HepG2 (cell line): ENCODE measurements around the gene CPNE1. TPM values are rescaled to one million over a fixed set of nuclear protein-coding genes. Genes with fewer than 3 reads are reported as not detected.

Source experiments
- ATAC-seq: fragments of 200-7000 bp; cut with Tn5 transposase; 3 replicates; pipeline ENCODE4 v1.9.1; 2020; ENCODE audit warnings: mild to moderate bottlenecking, moderate library complexity
- BruUV-seq: library from RNA; stranded (reverse); fragments of 400-500 nt; replicated peaks from 2 replicates; lab custom pipeline; 2021; lab: Mats Ljungman, UMichigan
- CTCF ChIA-PET: fragments of 300-600 bp; formaldehyde crosslinking; extraction: SDS; loops from one replicate; lab custom pipeline; 2021; ENCODE audit warnings: low total read pairs, inconsistent platforms, low intra/inter-chr PET ratio; lab: Yijun Ruan, JAX
- POLR2A ChIA-PET: fragments of 350-600 bp; sonication (Branson Sonifier 250); formaldehyde crosslinking; loops from one replicate; lab custom pipeline; 2020; ENCODE audit warnings: antibody characterized with exemption, inconsistent platforms; lab: Yijun Ruan, JAX
- DNase-seq: peaks from one replicate; pipeline ENCODE4 v3.0.0-alpha.2; 2015; ENCODE audit warnings: low spot score
- FAIRE-seq: peaks from 3 replicates; lab custom pipeline; 2011; peaks lifted over from hg19 to GRCh38; lab: Jason Lieb, UNC
- H2AFZ ChIP-seq: one replicate; pipeline ENCODE4 v1.6.1; 2011; ENCODE audit warnings: low read length, inconsistent platforms
- H3K27ac ChIP-seq: fragments of 300-600 bp; 3 replicates; pipeline ENCODE4 v1.8.0; 2011; ENCODE audit warnings: mixed run types, mild to moderate bottlenecking, mixed read lengths, low read length, inconsistent platforms; ENCODE audit not compliant: insufficient read depth; ENCODE audit errors: extremely low read length
- H3K27me3 ChIP-seq, 2 experiments: fragments of 200-600 bp in 1 of 2; 2 replicates in 1 of 2; 3 replicates in 1 of 2; pipeline versions ENCODE4 v1.6.0 to v1.8.0; 2011; ENCODE audit warnings: low read length in 2 of 2, mild to moderate bottlenecking in 2 of 2, moderate library complexity in 2 of 2, inconsistent platforms in 1 of 2; ENCODE audit not compliant: insufficient read depth in 2 of 2, control insufficient read depth in 1 of 2
- H3K36me3 ChIP-seq, 2 experiments: fragments of 200-600 bp in 1 of 2; replicated peaks in 1 of 2; 2 replicates in 1 of 2; 3 replicates in 1 of 2; pipeline versions ENCODE4 v1.5.1 to v1.8.0; 2011; ENCODE audit warnings: low read length in 2 of 2, inconsistent platforms in 1 of 2; ENCODE audit not compliant: insufficient read depth in 2 of 2, control insufficient read depth in 1 of 2
- H3K4me1 ChIP-seq: 2 replicates; pipeline ENCODE4 v1.5.1; 2012; ENCODE audit warnings: low read length, inconsistent platforms; ENCODE audit not compliant: insufficient read depth
- H3K4me2 ChIP-seq: 2 replicates; pipeline ENCODE4 v1.6.0; 2011; ENCODE audit warnings: low read depth, low read length, inconsistent platforms
- H3K4me3 ChIP-seq, 3 experiments: fragments of 200-600 bp in 1 of 3; sonication (generic), shearing (Covaris generic) in 1 of 3; replicated peaks in 1 of 3; 2 replicates each; pipeline ENCODE4 v1.5.1; 2011 to 2016; ENCODE audit warnings: low read length in 3 of 3, inconsistent platforms in 2 of 3, low read depth in 2 of 3, mild to moderate bottlenecking in 2 of 3, control low read depth in 1 of 3, mixed read lengths in 1 of 3; ENCODE audit not compliant: insufficient read depth in 1 of 3
- H3K79me2 ChIP-seq: one replicate; pipeline ENCODE4 v1.6.1; 2011; ENCODE audit warnings: low read length, inconsistent platforms; ENCODE audit not compliant: insufficient read depth
- H3K9ac ChIP-seq: 2 replicates; pipeline ENCODE4 v1.6.0; 2011; ENCODE audit warnings: mild to moderate bottlenecking, low read depth, low read length, inconsistent platforms; ENCODE audit not compliant: insufficient read depth
- H3K9me3 ChIP-seq: 2 replicates; pipeline ENCODE4 v1.5.1; 2012; ENCODE audit warnings: mild to moderate bottlenecking, low read length
- H4K20me1 ChIP-seq: 2 replicates; pipeline ENCODE4 v1.6.0; 2011; ENCODE audit warnings: inconsistent platforms, mild to moderate bottlenecking, low read length, moderate library complexity; ENCODE audit not compliant: insufficient read depth
- MIER3 ChIP-seq: IDR thresholded peaks from 2 replicates; pipeline ENCODE4 v1.6.1; 2016; ENCODE audit warnings: missing compliant biosample characterization, borderline replicate concordance
- ZFP37 ChIP-seq: sonication (generic); formaldehyde crosslinking; IDR thresholded peaks from 2 replicates; pipeline ENCODE4 v1.4.0; 2020; ENCODE audit warnings: missing genetic modification reagents, borderline replicate concordance
- WGBS: methylation state at CpG from one replicate; pipeline ENCODE4 v1.1.6; 2017; ENCODE audit warnings: low lambda C conversion rate; 5-methylcytosine and 5-hydroxymethylcytosine counted together
- in situ Hi-C: cut with HindIII; loops from 2 replicates; pipeline ENCODE4 v1.10.0; 2017; ENCODE audit warnings: low pct_unique_long_range_greater_than_20kb; ENCODE audit not compliant: extremely low pct_ligation_motif_present
- intact Hi-C: fragments of 100-400 bp; cut with micrococcal nuclease; formaldehyde crosslinking; loops from one replicate; pipeline ENCODE4 v1.10.0; 2022; ENCODE audit not compliant: unreplicated experiment
- polyA plus RNA-seq, 8 experiments: library from polyadenylated mRNA; depleted of rRNA in 3 of 8; stranded (reverse) in 7 of 8; unstranded in 1 of 8; fragments of >200 nt; fragmentation: Illumina TruSeq in 4 of 8; extraction: Trizol in 4 of 8; gene quantifications; 2 replicates each; pipeline versions ENCODE4 v1.2.1 to v1.2.3, GENCODE V29; 2011 to 2016; ENCODE audit warnings: low read depth in 4 of 8, missing spikeins in 1 of 8, mixed read lengths in 1 of 8; ENCODE audit not compliant: insufficient read depth in 1 of 8
- total RNA-seq, 5 experiments: library from RNA; depleted of rRNA; stranded (reverse); fragments of >200 nt; fragmentation: Illumina TruSeq; extraction: Trizol; gene quantifications; 2 replicates each; pipeline ENCODE4 v1.2.3, GENCODE V29; 2016; ENCODE audit warnings: low read depth in 1 of 5
- TF ChIP-seq, protein P1 (sequence below): sonication (generic); formaldehyde crosslinking; IDR thresholded peaks from 2 replicates; pipeline ENCODE4 v1.5.1; 2020; ENCODE audit warnings: mild to moderate bottlenecking, missing genetic modification reagents, borderline replicate concordance
- TF ChIP-seq, protein P2 (sequence below): sonication (generic); formaldehyde crosslinking; IDR thresholded peaks from 2 replicates; pipeline ENCODE4 v1.5.0; 2020; ENCODE audit warnings: mild to moderate bottlenecking, missing genetic modification reagents, borderline replicate concordance

Gene CPNE1
- total and polyA plus RNA-seq, 2 of the 13 experiments (the other 11 are each of a cell fraction or from before 2014, with no cell fraction given): 408 to 431 TPM

DNA sequence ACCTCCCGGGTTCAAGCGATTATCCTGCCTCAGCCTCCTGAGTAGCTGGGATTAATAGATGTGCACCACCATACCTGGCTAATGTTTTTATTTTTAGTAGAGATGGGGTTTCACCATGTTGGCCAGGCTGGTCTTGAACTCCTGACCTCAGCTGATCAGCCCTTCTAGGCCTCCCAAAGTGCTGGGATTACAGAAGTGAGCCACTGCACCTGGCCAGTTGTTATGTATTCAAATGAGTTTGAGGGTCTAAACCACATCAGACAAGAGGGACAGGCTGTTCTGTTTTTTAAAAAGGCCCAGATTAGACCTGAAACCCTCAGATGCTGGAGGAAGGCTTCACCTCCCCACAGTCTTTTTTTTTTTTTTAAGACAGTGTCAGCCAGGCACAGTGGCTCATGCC is 53.2 kb downstream of the CPNE1 start:
- Histone ChIP-seq H3K9ac (no peak overlapping the region), H4K20me1 (no peaks in the 10 kb centered on the region), H3K36me3 (no peaks in the 10 kb centered on the region), H3K4me1 (peaks cover 27% of the 10 kb centered on the region), H3K27ac (no peak overlapping the region), H3K4me2 (no peak overlapping the region), H3K27me3 (peaks cover 0 to 7% of the 10 kb centered on the region in 2 experiments; a peak in 2 of 5 replicates), H3K9me3 (no peaks in the 10 kb centered on the region), H2AFZ (no peak overlapping the region), H3K4me3 (no peak overlapping the region), H3K79me2 (no peaks in the 10 kb centered on the region)
- ChIA-PET POLR2A (no interaction called here), CTCF (no interaction called here)
- no TSS peak for BruUV-seq
- FAIRE-seq: no peak
- intact Hi-C loops: no loop called here
- in situ Hi-C loops: no loop called here
- TF ChIP-seq, protein P1, sequence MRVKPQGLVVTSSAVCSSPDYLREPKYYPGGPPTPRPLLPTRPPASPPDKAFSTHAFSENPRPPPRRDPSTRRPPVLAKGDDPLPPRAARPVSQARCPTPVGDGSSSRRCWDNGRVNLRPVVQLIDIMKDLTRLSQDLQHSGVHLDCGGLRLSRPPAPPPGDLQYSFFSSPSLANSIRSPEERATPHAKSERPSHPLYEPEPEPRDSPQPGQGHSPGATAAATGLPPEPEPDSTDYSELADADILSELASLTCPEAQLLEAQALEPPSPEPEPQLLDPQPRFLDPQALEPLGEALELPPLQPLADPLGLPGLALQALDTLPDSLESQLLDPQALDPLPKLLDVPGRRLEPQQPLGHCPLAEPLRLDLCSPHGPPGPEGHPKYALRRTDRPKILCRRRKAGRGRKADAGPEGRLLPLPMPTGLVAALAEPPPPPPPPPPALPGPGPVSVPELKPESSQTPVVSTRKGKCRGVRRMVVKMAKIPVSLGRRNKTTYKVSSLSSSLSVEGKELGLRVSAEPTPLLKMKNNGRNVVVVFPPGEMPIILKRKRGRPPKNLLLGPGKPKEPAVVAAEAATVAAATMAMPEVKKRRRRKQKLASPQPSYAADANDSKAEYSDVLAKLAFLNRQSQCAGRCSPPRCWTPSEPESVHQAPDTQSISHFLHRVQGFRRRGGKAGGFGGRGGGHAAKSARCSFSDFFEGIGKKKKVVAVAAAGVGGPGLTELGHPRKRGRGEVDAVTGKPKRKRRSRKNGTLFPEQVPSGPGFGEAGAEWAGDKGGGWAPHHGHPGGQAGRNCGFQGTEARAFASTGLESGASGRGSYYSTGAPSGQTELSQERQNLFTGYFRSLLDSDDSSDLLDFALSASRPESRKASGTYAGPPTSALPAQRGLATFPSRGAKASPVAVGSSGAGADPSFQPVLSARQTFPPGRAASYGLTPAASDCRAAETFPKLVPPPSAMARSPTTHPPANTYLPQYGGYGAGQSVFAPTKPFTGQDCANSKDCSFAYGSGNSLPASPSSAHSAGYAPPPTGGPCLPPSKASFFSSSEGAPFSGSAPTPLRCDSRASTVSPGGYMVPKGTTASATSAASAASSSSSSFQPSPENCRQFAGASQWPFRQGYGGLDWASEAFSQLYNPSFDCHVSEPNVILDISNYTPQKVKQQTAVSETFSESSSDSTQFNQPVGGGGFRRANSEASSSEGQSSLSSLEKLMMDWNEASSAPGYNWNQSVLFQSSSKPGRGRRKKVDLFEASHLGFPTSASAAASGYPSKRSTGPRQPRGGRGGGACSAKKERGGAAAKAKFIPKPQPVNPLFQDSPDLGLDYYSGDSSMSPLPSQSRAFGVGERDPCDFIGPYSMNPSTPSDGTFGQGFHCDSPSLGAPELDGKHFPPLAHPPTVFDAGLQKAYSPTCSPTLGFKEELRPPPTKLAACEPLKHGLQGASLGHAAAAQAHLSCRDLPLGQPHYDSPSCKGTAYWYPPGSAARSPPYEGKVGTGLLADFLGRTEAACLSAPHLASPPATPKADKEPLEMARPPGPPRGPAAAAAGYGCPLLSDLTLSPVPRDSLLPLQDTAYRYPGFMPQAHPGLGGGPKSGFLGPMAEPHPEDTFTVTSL (CRISPR knock-in tag): no peak
- TF ChIP-seq, protein P2, sequence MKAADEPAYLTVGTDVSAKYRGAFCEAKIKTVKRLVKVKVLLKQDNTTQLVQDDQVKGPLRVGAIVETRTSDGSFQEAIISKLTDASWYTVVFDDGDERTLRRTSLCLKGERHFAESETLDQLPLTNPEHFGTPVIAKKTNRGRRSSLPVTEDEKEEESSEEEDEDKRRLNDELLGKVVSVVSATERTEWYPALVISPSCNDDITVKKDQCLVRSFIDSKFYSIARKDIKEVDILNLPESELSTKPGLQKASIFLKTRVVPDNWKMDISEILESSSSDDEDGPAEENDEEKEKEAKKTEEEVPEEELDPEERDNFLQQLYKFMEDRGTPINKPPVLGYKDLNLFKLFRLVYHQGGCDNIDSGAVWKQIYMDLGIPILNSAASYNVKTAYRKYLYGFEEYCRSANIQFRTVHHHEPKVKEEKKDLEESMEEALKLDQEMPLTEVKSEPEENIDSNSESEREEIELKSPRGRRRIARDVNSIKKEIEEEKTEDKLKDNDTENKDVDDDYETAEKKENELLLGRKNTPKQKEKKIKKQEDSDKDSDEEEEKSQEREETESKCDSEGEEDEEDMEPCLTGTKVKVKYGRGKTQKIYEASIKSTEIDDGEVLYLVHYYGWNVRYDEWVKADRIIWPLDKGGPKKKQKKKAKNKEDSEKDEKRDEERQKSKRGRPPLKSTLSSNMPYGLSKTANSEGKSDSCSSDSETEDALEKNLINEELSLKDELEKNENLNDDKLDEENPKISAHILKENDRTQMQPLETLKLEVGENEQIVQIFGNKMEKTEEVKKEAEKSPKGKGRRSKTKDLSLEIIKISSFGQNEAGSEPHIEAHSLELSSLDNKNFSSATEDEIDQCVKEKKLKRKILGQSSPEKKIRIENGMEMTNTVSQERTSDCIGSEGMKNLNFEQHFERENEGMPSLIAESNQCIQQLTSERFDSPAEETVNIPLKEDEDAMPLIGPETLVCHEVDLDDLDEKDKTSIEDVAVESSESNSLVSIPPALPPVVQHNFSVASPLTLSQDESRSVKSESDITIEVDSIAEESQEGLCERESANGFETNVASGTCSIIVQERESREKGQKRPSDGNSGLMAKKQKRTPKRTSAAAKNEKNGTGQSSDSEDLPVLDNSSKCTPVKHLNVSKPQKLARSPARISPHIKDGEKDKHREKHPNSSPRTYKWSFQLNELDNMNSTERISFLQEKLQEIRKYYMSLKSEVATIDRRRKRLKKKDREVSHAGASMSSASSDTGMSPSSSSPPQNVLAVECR: 0 out of 2 replicates have a peak, but pooled peaks have one; percentile 21
- TF ChIP-seq MIER3 (CRISPR knock-in tag) (no peak), ZFP37 (CRISPR knock-in tag) (no peak)
- WGBS: 77% methylated on average over 2 of the region's 2 CpGs
- ATAC-seq: no peak
- DNase-seq: no peak
